ENCODE results near the gene WDFY3. TPM values are rescaled to one million over a fixed set of nuclear protein-coding genes. Genes with fewer than 3 reads are reported as not detected.
"Not testable (repeated sequence)": the region's sequence is repeated elsewhere in the genome, so short reads cannot be mapped to it uniquely, and the experiment has no call there.

Gene WDFY3
- total and polyA plus RNA-seq, 2 experiments from 2014 or later: 7.7 to 55.9 TPM

- H4K20me1 ChIP-seq (ENCODE audit: insufficient read depth, poor library complexity, severe bottlenecking): no peaks in the 10 kb centered on the region
- DNase-seq (ENCODE audit: low spot score): no peak
- TF ChIP-seq CTCF (IDR thresholded peaks at IDR 0.05; ENCODE audit: poor library complexity) (no peak), EZH2 (IDR thresholded peaks at IDR 0.05; ENCODE audit: borderline replicate concordance) (no peak), EZH2phosphoT487 (IDR thresholded peaks at IDR 0.05; ENCODE audit: low read depth, severe bottlenecking, unreplicated experiment) (no peak)
- H3K4me1 ChIP-seq (ENCODE audit: insufficient read depth): no peaks in the 10 kb centered on the region
- no peaks in the 10 kb centered on the region for H3K27me3 ChIP-seq
- H3K27ac ChIP-seq: no peak overlapping the region
- H3K36me3 ChIP-seq (replicated peaks; ENCODE audit: insufficient read depth, low read depth): no peaks in the 10 kb centered on the region
- H3K9me3 ChIP-seq (ENCODE audit: low read depth): no peaks in the 10 kb centered on the region
- no peaks in the 10 kb centered on the region for H3K9me2 ChIP-seq (replicated peaks; ENCODE audit: insufficient read depth)
- H3K79me2 ChIP-seq: no peaks in the 10 kb centered on the region
- no peak overlapping the region for H2AFZ ChIP-seq
- no peak overlapping the region for H3K4me2 ChIP-seq
- no peak overlapping the region for H3K4me3 ChIP-seq
Measured at GRCh38 chr4:84672177-84672576, 294.3 kb downstream of the WDFY3 start.

GRCh38 chr4:84669201-84669600 lies 297.3 kb downstream of the WDFY3 start:
- 92% methylated on average over 1 of the region's 1 CpG for WGBS (ENCODE audit: low lambda C conversion rate, missing lambda C conversion rate)

GRCh38 chr4:84666439-84666838 lies 300.1 kb downstream of the WDFY3 start:
- H3K36me3 ChIP-seq (replicated peaks; ENCODE audit: insufficient read depth, low read depth): no peaks in the 10 kb centered on the region
- H3K79me2 ChIP-seq: no peaks in the 10 kb centered on the region
- H3K9me2 ChIP-seq (replicated peaks; ENCODE audit: insufficient read depth): no peaks in the 10 kb centered on the region
- H4K20me1 ChIP-seq (ENCODE audit: insufficient read depth, poor library complexity, severe bottlenecking): no peaks in the 10 kb centered on the region
- H3K4me1 ChIP-seq (ENCODE audit: insufficient read depth): no peaks in the 10 kb centered on the region
- no peak overlapping the region for H3K27ac ChIP-seq
- DNase-seq (ENCODE audit: low spot score): no peak
- H3K4me3 ChIP-seq: no peak overlapping the region
- WGBS (ENCODE audit: low lambda C conversion rate, missing lambda C conversion rate): 100% methylated on average over 1 of the region's 1 CpG
- H3K27me3 ChIP-seq: no peaks in the 10 kb centered on the region
- no peak overlapping the region for H3K4me2 ChIP-seq
- H3K9me3 ChIP-seq (ENCODE audit: low read depth): no peaks in the 10 kb centered on the region
- no peak for TF ChIP-seq EZH2 (IDR thresholded peaks at IDR 0.05; ENCODE audit: borderline replicate concordance)
- H2AFZ ChIP-seq: no peak overlapping the region

More at GRCh38 chr4:84669201-84669600, 297.3 kb downstream of the WDFY3 start:
- TF ChIP-seq EZH2phosphoT487 (IDR thresholded peaks at IDR 0.05; ENCODE audit: low read depth, severe bottlenecking, unreplicated experiment) (no peak), EZH2 (IDR thresholded peaks at IDR 0.05; ENCODE audit: borderline replicate concordance) (no peak), CTCF (IDR thresholded peaks at IDR 0.05; ENCODE audit: poor library complexity) (no peak)
- Histone ChIP-seq H3K9me2 (replicated peaks; ENCODE audit: insufficient read depth) (no peaks in the 10 kb centered on the region), H3K27me3 (no peaks in the 10 kb centered on the region), H3K36me3 (replicated peaks; ENCODE audit: insufficient read depth, low read depth) (no peaks in the 10 kb centered on the region), H3K79me2 (no peaks in the 10 kb centered on the region), H4K20me1 (ENCODE audit: insufficient read depth, poor library complexity, severe bottlenecking) (no peaks in the 10 kb centered on the region), H3K27ac (no peak overlapping the region), H2AFZ (no peak overlapping the region), H3K9me3 (ENCODE audit: low read depth) (no peaks in the 10 kb centered on the region), H3K4me2 (no peak overlapping the region), H3K4me1 (ENCODE audit: insufficient read depth) (no peaks in the 10 kb centered on the region), H3K4me3 (no peak overlapping the region)
- DNase-seq (ENCODE audit: low spot score): no peak

- 96% methylated on average over 16 of the region's 19 CpGs for WGBS (ENCODE audit: low lambda C conversion rate, missing lambda C conversion rate)
- H3K36me3 ChIP-seq (replicated peaks; ENCODE audit: insufficient read depth, low read depth); H2AFZ ChIP-seq; H4K20me1 ChIP-seq (ENCODE audit: insufficient read depth, poor library complexity, severe bottlenecking); H3K9me2 ChIP-seq (replicated peaks; ENCODE audit: insufficient read depth); H3K79me2 ChIP-seq; DNase-seq (ENCODE audit: low spot score); H3K27me3 ChIP-seq; H3K9me3 ChIP-seq (ENCODE audit: low read depth); H3K4me2 ChIP-seq; H3K4me3 ChIP-seq; H3K27ac ChIP-seq: not testable (repeated sequence)
- H3K4me1 ChIP-seq (ENCODE audit: insufficient read depth): peaks cover 10% of the 10 kb centered on the region
Measured at GRCh38 chr4:84664767-84665166, 301.7 kb downstream of the WDFY3 start.

All from hepatocyte (in vitro differentiated cells).